HepG2 (cell line): Measurements from ENCODE around the gene RPL36AL. TPM values are rescaled to one million over a fixed set of nuclear protein-coding genes. Genes with fewer than 3 reads are reported as not detected.

Source experiments
- ADNP ChIP-seq: sonication (generic); formaldehyde crosslinking; IDR thresholded peaks from 2 replicates; pipeline ENCODE4 v1.4.0; 2020; ENCODE audit warnings: missing genetic modification reagents
- AGO1 ChIP-seq: fragments of 200-400 bp; formaldehyde crosslinking; IDR thresholded peaks from 2 replicates; pipeline ENCODE4 v1.6.1; 2017; ENCODE audit warnings: mild to moderate bottlenecking, low read depth, low read length, moderate library complexity; ENCODE audit not compliant: poor library complexity, severe bottlenecking
- AKNA ChIP-seq: sonication (generic); formaldehyde crosslinking; IDR thresholded peaks from 2 replicates; pipeline ENCODE4 v1.4.0; 2020; ENCODE audit warnings: missing genetic modification reagents, borderline replicate concordance
- ATF7-NPFF ChIP-seq: sonication (generic); formaldehyde crosslinking; IDR thresholded peaks from 2 replicates; pipeline ENCODE4 v1.8.1; 2023; ENCODE audit warnings: mild to moderate bottlenecking, low read depth, missing genetic modification reagents, moderate library complexity
- BCL3 ChIP-seq: sonication (generic); formaldehyde crosslinking; IDR thresholded peaks from 2 replicates; pipeline ENCODE4 v1.5.1; 2020; ENCODE audit warnings: mild to moderate bottlenecking, missing genetic modification reagents, moderate library complexity
- CHD4 ChIP-seq: fragments of 200-600 bp; sonication (generic); IDR thresholded peaks from 2 replicates; pipeline ENCODE4 v1.7.0; 2017; ENCODE audit warnings: mild to moderate bottlenecking, low read length, borderline replicate concordance
- HMG20B ChIP-seq: conservative IDR thresholded peaks from 2 replicates; pipeline ENCODE4 v1.6.1; 2016; ENCODE audit warnings: missing genetic modification reagents, missing compliant biosample characterization
- HNRNPL ChIP-seq: fragments of 200-400 bp; formaldehyde crosslinking; IDR thresholded peaks from 2 replicates; pipeline ENCODE4 v1.6.1; 2017; ENCODE audit warnings: mild to moderate bottlenecking, low read depth, low read length
- KLF6 ChIP-seq: IDR thresholded peaks from 2 replicates; pipeline ENCODE4 v1.8.0; 2016; ENCODE audit warnings: missing biosample characterization, missing genetic modification reagents
- MXI1 ChIP-seq: IDR thresholded peaks from 3 replicates; pipeline ENCODE4 v1.6.1; 2012; ENCODE audit warnings: low read depth, low read length, inconsistent platforms, borderline replicate concordance
- NFKB2 ChIP-seq: sonication (generic); formaldehyde crosslinking; IDR thresholded peaks from 2 replicates; pipeline ENCODE4 v1.4.0; 2020; ENCODE audit warnings: missing genetic modification reagents, borderline replicate concordance
- PCBP2 ChIP-seq: fragments of 200-400 bp; formaldehyde crosslinking; optimal IDR thresholded peaks from 2 replicates; pipeline ENCODE3; 2018; ENCODE audit warnings: low read length, low read depth; ENCODE audit not compliant: poor library complexity, severe bottlenecking
- RNF2 ChIP-seq: fragments of 450-650 bp; conservative IDR thresholded peaks from 2 replicates; pipeline ENCODE4 v1.6.1; 2016; ENCODE audit warnings: low read depth
- TAF1 ChIP-seq: sonication (generic); formaldehyde crosslinking; IDR thresholded peaks from 2 replicates; pipeline ENCODE4 v1.4.0; 2020; ENCODE audit warnings: missing genetic modification reagents
- TFE3 ChIP-seq: IDR thresholded peaks from 2 replicates; pipeline ENCODE4 v1.6.1; 2016
- TOE1 ChIP-seq: sonication (generic); formaldehyde crosslinking; IDR thresholded peaks from 2 replicates; pipeline ENCODE4 v1.4.0; 2020; ENCODE audit warnings: mild to moderate bottlenecking, missing genetic modification reagents
- YEATS4 ChIP-seq: sonication (generic); formaldehyde crosslinking; IDR thresholded peaks from 2 replicates; pipeline ENCODE4 v1.4.0; 2020; ENCODE audit warnings: missing genetic modification reagents, borderline replicate concordance
- ZNF180 ChIP-seq: sonication (generic); formaldehyde crosslinking; IDR thresholded peaks from 2 replicates; pipeline ENCODE4 v1.4.0; 2020; ENCODE audit warnings: low read depth, missing genetic modification reagents, borderline replicate concordance
- ZNF577 ChIP-seq: sonication (generic); formaldehyde crosslinking; IDR thresholded peaks from 2 replicates; pipeline ENCODE4 v1.4.0; 2020; ENCODE audit warnings: mild to moderate bottlenecking, low read depth, missing genetic modification reagents, borderline replicate concordance
- ZNF670 ChIP-seq: sonication (generic); formaldehyde crosslinking; IDR thresholded peaks from 2 replicates; pipeline ENCODE4 v1.8.0; 2022; ENCODE audit warnings: mild to moderate bottlenecking, missing genetic modification reagents, borderline replicate concordance
- ZNF792 ChIP-seq: IDR thresholded peaks from 2 replicates; pipeline ENCODE4 v1.6.1; 2016
- ZNF850 ChIP-seq: sonication (generic); formaldehyde crosslinking; conservative IDR thresholded peaks from 2 replicates; pipeline ENCODE4 v1.9.0; 2021; ENCODE audit warnings: mild to moderate bottlenecking, missing genetic modification reagents
- polyA plus RNA-seq, 8 experiments: library from polyadenylated mRNA; depleted of rRNA in 3 of 8; stranded (reverse) in 7 of 8; unstranded in 1 of 8; fragments of >200 nt; fragmentation: Illumina TruSeq in 4 of 8; extraction: Trizol in 4 of 8; gene quantifications; 2 replicates each; pipeline versions ENCODE4 v1.2.1 to v1.2.3, GENCODE V29; 2011 to 2016; ENCODE audit warnings: low read depth in 4 of 8, missing spikeins in 1 of 8, mixed read lengths in 1 of 8; ENCODE audit not compliant: insufficient read depth in 1 of 8
- total RNA-seq, 5 experiments: library from RNA; depleted of rRNA; stranded (reverse); fragments of >200 nt; fragmentation: Illumina TruSeq; extraction: Trizol; gene quantifications; 2 replicates each; pipeline ENCODE4 v1.2.3, GENCODE V29; 2016; ENCODE audit warnings: low read depth in 1 of 5

RPL36AL gene
- total and polyA plus RNA-seq, 2 of the 13 experiments (the other 11 are each of a cell fraction or from before 2014, with no cell fraction given): 90.0 to 294 TPM

GRCh38 chr14:49634547-49635334 lies 14.3 kb upstream of the RPL36AL start, which contains the start of gene DNAAF2 (continued):
- TF ChIP-seq AKNA (CRISPR knock-in tag): 0 out of 2 replicates have a peak, but pooled peaks have one; percentile 33
- TF ChIP-seq AGO1: no peak
- 0 out of 2 replicates have a peak, but pooled peaks have one; percentile 14 for TF ChIP-seq BCL3 (CRISPR knock-in tag)
- TF ChIP-seq TOE1: 0 out of 2 replicates have a peak, but pooled peaks have one; percentile 1
- TF ChIP-seq TAF1: peak; percentile 4; the same call in 1 of the 2 replicates
- TF ChIP-seq TFE3 (CRISPR knock-in tag): peak; percentile 36; the same call in 1 of the 2 replicates
- 0 out of 2 replicates have a peak, but pooled peaks have one; percentile 30 for TF ChIP-seq ZNF670 (CRISPR knock-in tag)
- no peak for TF ChIP-seq KLF6 (CRISPR knock-in tag)
- TF ChIP-seq ZNF577: no peak
- no peak for TF ChIP-seq PCBP2
- peak; percentile 77 for TF ChIP-seq RNF2
- TF ChIP-seq ZNF180 (CRISPR knock-in tag): 0 out of 2 replicates have a peak, but pooled peaks have one; percentile 37
- TF ChIP-seq ATF7-NPFF (CRISPR knock-in tag): no peak; the same call in none of the 2 replicates
- TF ChIP-seq HNRNPL: 0 out of 2 replicates have a peak, but pooled peaks have one; percentile 13
- TF ChIP-seq ZNF850: peak; percentile 13; the same call in 1 of the 2 replicates
- peak; percentile 27; the same call in 1 of the 2 replicates for TF ChIP-seq YEATS4 (CRISPR knock-in tag)
- TF ChIP-seq CHD4: no peak
- 0 out of 2 replicates have a peak, but pooled peaks have one; percentile 9 for TF ChIP-seq NFKB2 (CRISPR knock-in tag)
- peak; percentile 31 for TF ChIP-seq MXI1
- TF ChIP-seq ZNF792 (CRISPR knock-in tag): 0 out of 2 replicates have a peak, but pooled peaks have one; percentile 18
- TF ChIP-seq ADNP (CRISPR knock-in tag): no peak
- TF ChIP-seq HMG20B (CRISPR knock-in tag): no peak
